K562 (cell line): ENCODE results near the gene DCTN5. TPM values are rescaled to one million over a fixed set of nuclear protein-coding genes. Genes with fewer than 3 reads are reported as not detected.

Experiments used
- ATAC-seq: fragments of 200-7000 bp; cut with Tn5 transposase; 3 replicates; pipeline ENCODE4 v1.9.1; 2020; ENCODE audit warnings: moderate library complexity
- BruUV-seq: library from RNA; stranded (reverse); fragments of 400-500 nt; replicated peaks from 2 replicates; lab custom pipeline; 2021; lab: Mats Ljungman, UMichigan
- CTCF ChIA-PET: fragments of 300-600 bp; formaldehyde crosslinking; extraction: SDS; loops from one replicate; lab custom pipeline; 2021; ENCODE audit warnings: low intra/inter-chr PET ratio; lab: Yijun Ruan, JAX
- POLR2A ChIA-PET: fragments of 300-600, 350-650 bp; sonication (Branson Sonifier 250); formaldehyde crosslinking; extraction: SDS; loops from one replicate; lab custom pipeline; 2021; ENCODE audit warnings: antibody characterized with exemption, inconsistent platforms; lab: Yijun Ruan, JAX
- DNase-seq, 4 experiments: peaks; one replicate each; pipeline versions ENCODE4 v3.0.0 to v3.0.0-alpha.2; 2011 to 2018; ENCODE audit warnings: low spot score in 3 of 4, mixed read lengths in 3 of 4; ENCODE audit errors: extremely low read depth in 1 of 4
- FAIRE-seq: peaks from 2 replicates; lab custom pipeline; 2011; peaks lifted over from hg19 to GRCh38; lab: Jason Lieb, UNC
- H2AFZ ChIP-seq: 2 replicates; pipeline ENCODE4 v1.6.0; 2011; ENCODE audit warnings: low read depth, low read length, control low read depth, inconsistent platforms
- H3K27ac ChIP-seq: fragments of 200-600 bp; 3 replicates; pipeline ENCODE4 v1.8.0; 2011; ENCODE audit warnings: low read depth, mild to moderate bottlenecking, control low read depth, inconsistent platforms, low read length, moderate library complexity, mixed read lengths; ENCODE audit errors: extremely low read depth
- H3K27me3 ChIP-seq, 2 experiments: fragments of 300-600 bp in 1 of 2; 2 replicates in 1 of 2; 3 replicates in 1 of 2; pipeline versions ENCODE4 v1.6.0 to v1.8.0; 2011; ENCODE audit warnings: inconsistent platforms in 2 of 2, low read length in 2 of 2, mild to moderate bottlenecking in 1 of 2, mixed read lengths in 1 of 2, moderate library complexity in 1 of 2; ENCODE audit not compliant: control insufficient read depth in 2 of 2, insufficient read depth in 2 of 2
- H3K36me3 ChIP-seq: fragments of 300-600 bp; 3 replicates; pipeline ENCODE4 v1.8.0; 2011; ENCODE audit warnings: mild to moderate bottlenecking, low read length, inconsistent platforms; ENCODE audit not compliant: control insufficient read depth, insufficient read depth
- H3K4me1 ChIP-seq, 2 experiments: fragments of 200-600 bp in 1 of 2; replicated peaks in 1 of 2; 2 replicates in 1 of 2; 3 replicates in 1 of 2; pipeline versions ENCODE4 v1.5.1 to v1.8.0; 2011; ENCODE audit warnings: inconsistent platforms in 2 of 2, low read length in 2 of 2, mild to moderate bottlenecking in 1 of 2, mixed read lengths in 1 of 2, moderate library complexity in 1 of 2; ENCODE audit not compliant: control insufficient read depth in 2 of 2, insufficient read depth in 2 of 2
- H3K4me2 ChIP-seq: 2 replicates; pipeline ENCODE4 v1.6.1; 2011; ENCODE audit warnings: low read length, control low read depth, inconsistent platforms, mixed read lengths; ENCODE audit not compliant: insufficient read depth
- H3K4me3 ChIP-seq: fragments of 200-600 bp; sonication (generic), shearing (Covaris generic); 2 replicates; pipeline ENCODE4 v1.5.1; 2016; ENCODE audit warnings: control low read depth, inconsistent platforms
- H3K79me2 ChIP-seq: fragments of 200-600 bp; 3 replicates; pipeline ENCODE4 v1.8.0; 2011; ENCODE audit warnings: low read length, inconsistent platforms; ENCODE audit not compliant: control insufficient read depth, insufficient read depth
- H3K9ac ChIP-seq, 2 experiments: 2 replicates each; pipeline versions ENCODE4 v1.6.0 to v1.6.1; 2011; ENCODE audit warnings: low read depth in 2 of 2, low read length in 2 of 2, control low read depth in 1 of 2, inconsistent platforms in 1 of 2, mild to moderate bottlenecking in 1 of 2, mixed read lengths in 1 of 2; ENCODE audit not compliant: insufficient read depth in 1 of 2
- H3K9me1 ChIP-seq: one replicate; pipeline ENCODE4 v1.6.0; 2011; ENCODE audit warnings: inconsistent platforms, mild to moderate bottlenecking, low read length, moderate library complexity; ENCODE audit not compliant: control insufficient read depth, insufficient read depth
- H3K9me3 ChIP-seq: replicated peaks from 2 replicates; pipeline ENCODE4 v1.5.1; 2011; ENCODE audit warnings: low read depth, low read length, inconsistent platforms; ENCODE audit not compliant: control insufficient read depth, insufficient read depth
- H4K20me1 ChIP-seq: replicated peaks from 2 replicates; pipeline ENCODE4 v1.6.1; 2011; ENCODE audit warnings: low read length, inconsistent platforms, mixed read lengths; ENCODE audit not compliant: control insufficient read depth, insufficient read depth
- CBFA2T3 ChIP-seq: fragments of 450-650 bp; IDR thresholded peaks from 2 replicates; pipeline ENCODE4 v1.6.1; 2017
- E2F4 ChIP-seq: sonication (generic); formaldehyde crosslinking; IDR thresholded peaks from 2 replicates; pipeline ENCODE4 v1.8.0; 2022; ENCODE audit warnings: mild to moderate bottlenecking, low read depth, missing genetic modification reagents
- KAT8 ChIP-seq: fragments of 450-650 bp; IDR thresholded peaks from 2 replicates; pipeline ENCODE4 v1.6.1; 2016; ENCODE audit warnings: low read depth, mild to moderate bottlenecking
- MNT ChIP-seq, 2 experiments: fragments of 450-650 bp; conservative IDR thresholded peaks; 2 replicates each; pipeline ENCODE4 v1.6.1; 2017; ENCODE audit warnings: mild to moderate bottlenecking in 2 of 2, moderate library complexity in 2 of 2
- PHF21A ChIP-seq: fragments of 450-650 bp; IDR thresholded peaks from 2 replicates; pipeline ENCODE4 v1.6.1; 2017; ENCODE audit warnings: low read depth, borderline replicate concordance
- PHTF2 ChIP-seq: fragments of 250-450 bp; sonication (Bioruptor Pico); IDR thresholded peaks from 2 replicates; pipeline ENCODE4 v1.5.0; 2021; ENCODE audit warnings: mild to moderate bottlenecking
- PRPF4 ChIP-seq: fragments of 200-400 bp; formaldehyde crosslinking; IDR thresholded peaks from one replicate; pipeline ENCODE4 v1.6.1; 2017; ENCODE audit warnings: low read length, low read depth, mild to moderate bottlenecking; ENCODE audit not compliant: insufficient read depth, poor library complexity, severe bottlenecking
- THRB ChIP-seq: fragments of 450-650 bp; formaldehyde crosslinking; conservative IDR thresholded peaks from 2 replicates; pipeline ENCODE4 v1.4.0; 2022; ENCODE audit warnings: mild to moderate bottlenecking, missing genetic modification characterization
- USF1 ChIP-seq: sonication (generic); formaldehyde crosslinking; IDR thresholded peaks from 2 replicates; pipeline ENCODE4 v1.9.0; 2022; ENCODE audit warnings: mild to moderate bottlenecking, missing genetic modification reagents
- ZNF121 ChIP-seq: sonication (generic); formaldehyde crosslinking; conservative IDR thresholded peaks from 2 replicates; pipeline ENCODE4 v1.8.0; 2022; ENCODE audit warnings: missing genetic modification reagents
- ZNF445 ChIP-seq: fragments of 250-450 bp; sonication (Bioruptor Pico); IDR thresholded peaks from 2 replicates; pipeline ENCODE4 v1.4.0; 2020; ENCODE audit warnings: low read depth, mild to moderate bottlenecking, moderate library complexity
- WGBS: fragments of 100-300 bp; shearing (Covaris generic); methylation state at CpG from one replicate; pipeline ENCODE4 v1.1.6; 2016; ENCODE audit warnings: low coverage, mixed read lengths; ENCODE audit not compliant: insufficient coverage; ENCODE audit errors: missing lambda C conversion rate; 5-methylcytosine and 5-hydroxymethylcytosine counted together
- in situ Hi-C: fragments of 300-500 bp; cut with MboI; formaldehyde crosslinking; loops from 4 replicates; pipeline ENCODE4 v1.15.0; 2018; ENCODE audit warnings: inconsistent platforms, mixed read lengths
- intact Hi-C: fragments of 100-400 bp; cut with micrococcal nuclease; formaldehyde crosslinking; loops from 2 replicates; pipeline ENCODE4 v1.14.2; 2022
- polyA plus RNA-seq, 8 experiments: library from polyadenylated mRNA; depleted of rRNA in 4 of 8; stranded (reverse) in 5 of 8; unstranded in 3 of 8; fragments of >200 nt; fragmentation: Nextera tagmentation in 2 of 8; fragmentation: Illumina TruSeq in 1 of 8; extraction: Ambion mirVana in 2 of 8; extraction: Trizol in 1 of 8; gene quantifications; 2 replicates each; pipeline versions ENCODE4 v1.2.1 to v1.2.3, GENCODE V29; 2011 to 2014; ENCODE audit warnings: inconsistent platforms in 1 of 8, missing spikeins in 1 of 8
- total RNA-seq, 7 experiments: library from RNA; depleted of rRNA in 6 of 7; stranded (reverse); fragments of >200 nt in 6 of 7; fragmentation: Illumina TruSeq in 2 of 7; extraction: Trizol in 2 of 7; gene quantifications; 2 replicates each; pipeline versions ENCODE4 v1.2.1 to v1.2.3, GENCODE V29; 2011 to 2021; ENCODE audit warnings: low replicate concordance in 1 of 7

Gene DCTN5
- total and polyA plus RNA-seq, 9 of the 15 experiments (the other 6 are each of a cell fraction or from before 2014, with no cell fraction given): 35.8 to 149 (median 75.9) TPM

GRCh38 chr16:23704772-23705516 lies 63.7 kb downstream of the DCTN5 start (continued):
- TF ChIP-seq USF1 (CRISPR knock-in tag): 0 out of 2 replicates have a peak, but pooled peaks have one; percentile 26
- no peak for TF ChIP-seq ZNF445 (CRISPR knock-in tag)
- no peak for TF ChIP-seq PRPF4
- TF ChIP-seq E2F4 (CRISPR knock-in tag): no peak
- peak; percentile 29; the same call in 1 of the 2 replicates for TF ChIP-seq CBFA2T3
- no peak for TF ChIP-seq PHTF2 (CRISPR knock-in tag)
- no peak for TF ChIP-seq KAT8

- Histone ChIP-seq H3K27ac (no peak overlapping the region), H3K9me3 (peaks cover 3% of the 10 kb centered on the region), H3K79me2 (no peaks in the 10 kb centered on the region), H3K4me2 (no peak overlapping the region), H2AFZ (no peak overlapping the region), H3K36me3 (no peaks in the 10 kb centered on the region), H3K4me3 (no peak overlapping the region), H3K27me3 (no peaks in the 10 kb centered on the region), H3K9me1 (no peaks in the 10 kb centered on the region), H3K9ac (no peak overlapping the region), H3K4me1 (peaks cover 5 to 10% of the 10 kb centered on the region in 2 experiments; a peak in 4 of 5 replicates), H4K20me1 (no peaks in the 10 kb centered on the region)
- FAIRE-seq (no peak), DNase-seq (no peak), ATAC-seq (no peak)
- CTCF ChIA-PET: no interaction called here
- POLR2A ChIA-PET: interaction anchor here (0.6 kb wide), 1 partner anchor 109 kb away, joined by 3 read pairs; no protein-coding TSS in a partner anchor
- 15% methylated on average over 2 of the region's 2 CpGs for WGBS
- in situ Hi-C loops (no loop called here), intact Hi-C loops (no loop called here)
- BruUV-seq: no TSS peak
- TF ChIP-seq ZNF121 (CRISPR knock-in tag) (peak; percentile 87), THRB (no peak), PHF21A (no peak), MNT (conservative IDR thresholded peaks at IDR 0.05) (no peak)
Measured at GRCh38 chr16:23705517-23705902, 64.2 kb downstream of the DCTN5 start.
